Stimulated activated CD8-positive, alpha-beta memory T cell treated with anti-CD3 and anti-CD28 coated beads, Interleukin-12 subunit alpha, Interleukin-12 subunit beta, amount 100 ng/mL, for 1 hour (primary cell): ENCODE results near the gene NEURL1B.

ENCODE experiments used
- DNase-seq: peaks from one replicate; pipeline ENCODE4 v3.0.0-alpha.2; 2020; ENCODE audit warnings: low read depth

NEURL1B gene

DNA sequence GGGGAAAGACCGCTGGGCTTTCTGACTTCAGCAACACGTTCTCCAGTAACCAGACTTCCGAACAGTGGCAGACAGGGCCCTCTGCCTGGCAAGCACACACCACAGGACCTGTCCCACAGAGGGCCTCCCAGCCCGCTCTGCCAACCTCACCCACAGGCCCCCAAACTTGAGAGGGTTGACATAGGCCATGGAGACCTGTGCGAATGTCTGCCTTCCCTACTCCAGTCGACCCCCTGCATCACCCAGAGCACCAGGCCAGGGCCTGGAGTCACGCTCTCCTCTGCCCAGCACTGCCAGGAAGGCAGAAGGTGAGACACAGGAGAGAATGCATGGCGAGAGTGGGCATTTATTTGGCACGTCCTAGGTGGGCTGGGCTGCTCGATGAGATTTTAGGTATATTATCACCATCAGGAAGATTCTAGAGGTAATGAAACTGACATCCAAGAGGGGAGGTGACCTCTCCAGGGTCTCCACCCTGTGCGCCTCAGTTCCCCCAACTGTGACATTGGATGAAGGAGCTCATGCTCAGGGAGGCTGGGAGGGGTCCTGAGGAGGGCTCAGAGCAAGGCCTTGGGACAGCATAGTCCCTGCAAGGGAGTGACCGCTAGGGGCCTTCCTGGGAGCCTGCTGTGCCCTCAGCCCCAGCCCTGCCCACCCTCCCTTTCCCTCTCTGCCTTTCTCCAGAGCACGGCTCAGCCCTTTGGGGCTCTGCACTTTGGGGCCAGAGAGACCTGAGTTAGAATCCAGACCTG is 75.0 kb downstream of the NEURL1B start:
- no peak for DNase-seq

DNA sequence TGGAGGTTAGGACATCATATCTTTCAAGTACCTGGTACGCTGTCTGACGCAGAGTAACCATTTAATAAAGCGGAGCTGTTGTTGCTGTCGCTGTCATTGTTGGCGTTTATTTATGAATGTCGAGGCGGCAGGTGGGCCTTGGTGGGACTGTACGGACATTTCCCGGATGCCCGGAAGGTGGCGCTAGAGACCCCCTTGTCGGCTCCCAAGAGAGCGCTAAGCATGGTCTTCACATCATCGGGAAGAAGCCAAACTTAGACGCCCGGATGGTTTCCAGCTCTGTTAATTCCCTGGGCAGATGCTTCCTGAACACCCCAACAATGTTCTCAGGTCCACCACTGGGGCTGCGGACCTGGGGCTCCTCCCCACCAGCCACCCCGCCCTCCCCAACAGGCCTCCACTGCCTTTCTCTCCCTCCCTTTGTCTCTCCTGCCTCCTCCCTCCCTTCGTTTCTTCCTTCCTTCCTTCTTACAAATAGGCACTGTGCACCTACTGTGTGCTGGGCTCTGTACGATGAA is 75.8 kb downstream of the NEURL1B start:
- peak; percentile 80 for DNase-seq

GRCh38 chr5:172717481-172718195 is 76.6 kb downstream of the NEURL1B start:
- DNase-seq: no peak

- DNase-seq: no peak
Measured at GRCh38 chr5:172718527-172719114, 77.6 kb downstream of the NEURL1B start.

GRCh38 chr5:172719211-172719610 is 78.1 kb downstream of the NEURL1B start:
- no peak for DNase-seq

DNA sequence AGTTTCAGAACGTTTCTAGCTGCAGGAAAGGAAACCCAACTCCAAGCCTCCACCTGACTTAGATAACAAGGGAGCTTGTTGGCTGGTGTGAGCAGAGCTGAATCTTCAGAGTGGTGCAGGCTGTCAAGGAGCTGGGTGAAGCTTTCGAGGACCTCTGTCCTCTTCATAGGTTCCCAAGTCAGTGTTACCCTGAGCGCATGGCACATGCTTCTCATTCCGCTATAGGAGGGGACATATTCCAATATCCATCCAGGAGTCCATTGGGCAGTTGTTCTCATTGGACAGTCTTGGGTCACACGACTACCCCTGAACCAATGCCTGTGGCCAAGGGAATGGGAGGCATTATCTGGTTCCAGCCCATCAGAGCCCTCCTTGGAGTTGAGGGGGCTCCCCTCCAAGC is 79.6 kb downstream of the NEURL1B start:
- no peak for DNase-seq

DNA sequence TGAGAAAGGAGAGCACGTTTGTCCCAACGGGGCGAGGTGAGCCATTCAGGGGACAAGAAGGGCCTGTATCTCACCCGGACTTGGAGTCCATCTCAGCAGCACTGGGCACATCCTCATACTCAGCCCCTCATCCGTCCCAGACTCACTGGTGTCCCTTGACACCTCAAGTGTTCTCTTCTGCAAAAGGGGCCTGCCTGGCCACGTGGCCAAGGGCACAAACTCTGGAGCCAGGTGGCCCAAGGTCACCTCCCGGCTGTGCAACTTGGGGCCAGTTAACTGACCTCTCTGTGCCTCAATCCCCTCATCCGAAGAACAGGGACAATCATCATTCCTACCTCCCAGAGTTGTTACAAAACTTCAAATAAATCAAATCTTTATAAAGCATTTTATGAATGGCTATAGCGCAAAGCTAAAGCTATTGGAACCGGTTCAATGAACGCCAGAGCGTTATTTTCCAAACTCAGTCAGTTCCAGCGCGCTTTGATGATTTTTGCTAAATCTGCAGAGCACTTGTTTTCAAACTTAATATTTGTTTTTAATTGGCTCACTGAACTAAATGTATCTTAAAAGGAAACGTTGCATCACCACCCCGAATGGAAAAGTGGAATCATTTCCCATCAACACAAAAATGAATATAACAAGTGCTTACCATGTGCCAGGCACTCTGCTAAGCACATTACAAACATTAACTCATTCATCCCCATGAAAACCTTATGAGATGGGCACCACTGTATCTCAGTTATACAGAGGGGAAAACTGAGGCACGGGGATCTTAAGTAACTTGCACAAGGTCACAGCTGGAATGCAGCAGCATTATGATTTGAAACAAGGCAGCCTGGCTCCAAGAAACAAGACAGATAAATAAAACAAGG is 80.6 kb downstream of the NEURL1B start:
- DNase-seq: no peak

DNA sequence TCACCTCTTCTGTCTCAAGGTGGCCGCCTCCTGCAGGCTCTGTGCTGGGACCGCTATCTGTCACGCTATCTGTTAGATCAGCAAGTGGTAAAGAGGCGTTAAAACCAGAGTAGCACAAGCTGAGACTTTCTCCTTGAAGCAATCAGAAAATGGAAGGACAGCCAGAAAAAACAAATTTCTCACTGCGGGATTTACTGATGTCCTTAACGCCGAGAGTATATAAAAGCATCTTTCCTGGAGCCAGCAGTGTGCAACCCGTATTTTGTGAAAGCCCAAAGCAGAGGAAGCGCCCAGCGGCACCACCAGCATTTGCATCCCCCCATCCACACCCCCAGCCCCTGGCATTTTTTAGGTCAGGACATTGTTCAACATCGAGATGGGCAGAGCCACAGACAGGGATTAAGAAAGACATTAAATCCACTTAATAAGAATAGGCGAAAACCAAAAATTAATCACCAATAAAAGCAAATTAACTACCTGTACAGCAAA is 81.3 kb downstream of the NEURL1B start:
- no peak for DNase-seq

DNA sequence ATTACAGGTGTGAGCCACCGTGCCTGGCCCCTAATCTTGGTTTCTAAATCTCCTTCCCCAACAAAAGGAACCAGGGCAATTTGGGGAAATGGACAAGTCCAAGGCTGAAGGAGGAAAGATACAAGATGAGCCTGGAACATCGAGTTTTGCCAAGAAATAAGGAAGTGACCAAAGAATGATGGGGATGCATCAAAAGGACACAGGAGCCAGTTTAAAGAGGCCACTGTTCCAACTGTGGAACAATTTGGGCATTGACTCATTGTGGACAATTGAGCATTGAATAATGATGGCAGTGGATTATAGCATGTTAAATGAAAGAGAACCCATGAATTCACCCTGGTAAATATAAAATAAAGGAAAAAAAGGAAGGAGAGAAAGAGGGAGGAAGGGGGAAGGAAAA is 82.4 kb downstream of the NEURL1B start:
- no peak for DNase-seq

GRCh38 chr5:172724242-172725183 is 83.5 kb downstream of the NEURL1B start:
- DNase-seq: no peak

DNA sequence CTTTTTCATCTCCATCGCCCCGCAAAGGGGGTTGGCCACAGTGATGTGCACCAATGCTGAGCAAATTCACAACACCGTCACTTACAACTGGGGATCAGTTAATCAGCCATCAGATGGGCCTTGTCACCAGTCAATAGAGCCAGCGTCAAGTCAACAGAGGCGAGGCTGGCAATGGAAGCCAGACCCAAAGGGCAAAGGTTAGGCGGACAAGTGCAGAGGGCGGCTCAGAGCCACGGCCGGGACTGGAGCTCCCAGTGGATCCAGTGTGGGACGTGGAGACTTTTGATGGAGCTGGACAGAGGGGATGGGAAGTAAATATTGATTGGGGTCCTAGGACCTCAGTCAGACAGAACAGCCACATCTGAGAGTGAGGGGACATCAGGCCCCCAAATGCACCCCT is 84.2 kb downstream of the NEURL1B start:
- no peak for DNase-seq

GRCh38 chr5:172725785-172726184 is 84.7 kb downstream of the NEURL1B start:
- DNase-seq: no peak

GRCh38 chr5:172726966-172727365 is 85.9 kb downstream of the NEURL1B start:
- DNase-seq: no peak

DNA sequence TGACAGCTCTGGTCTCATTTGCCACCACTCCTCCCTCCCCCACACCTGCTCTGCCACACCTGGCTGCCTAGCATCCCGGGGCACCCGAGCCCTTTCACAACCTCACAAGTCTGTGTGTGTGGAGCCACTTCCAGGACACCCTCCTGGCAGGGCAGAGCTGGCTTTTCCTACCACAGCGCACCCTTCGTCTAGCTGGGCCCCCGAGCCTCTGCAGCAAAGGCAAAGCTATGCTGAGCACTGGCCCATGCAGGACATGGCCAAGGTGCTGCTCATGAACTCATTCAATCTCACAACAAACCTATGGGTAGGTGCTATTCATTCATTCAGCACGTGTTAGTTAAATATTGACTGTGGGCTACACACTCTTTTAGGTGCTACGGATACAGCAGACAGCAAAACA is 86.5 kb downstream of the NEURL1B start:
- DNase-seq: no peak

DNA sequence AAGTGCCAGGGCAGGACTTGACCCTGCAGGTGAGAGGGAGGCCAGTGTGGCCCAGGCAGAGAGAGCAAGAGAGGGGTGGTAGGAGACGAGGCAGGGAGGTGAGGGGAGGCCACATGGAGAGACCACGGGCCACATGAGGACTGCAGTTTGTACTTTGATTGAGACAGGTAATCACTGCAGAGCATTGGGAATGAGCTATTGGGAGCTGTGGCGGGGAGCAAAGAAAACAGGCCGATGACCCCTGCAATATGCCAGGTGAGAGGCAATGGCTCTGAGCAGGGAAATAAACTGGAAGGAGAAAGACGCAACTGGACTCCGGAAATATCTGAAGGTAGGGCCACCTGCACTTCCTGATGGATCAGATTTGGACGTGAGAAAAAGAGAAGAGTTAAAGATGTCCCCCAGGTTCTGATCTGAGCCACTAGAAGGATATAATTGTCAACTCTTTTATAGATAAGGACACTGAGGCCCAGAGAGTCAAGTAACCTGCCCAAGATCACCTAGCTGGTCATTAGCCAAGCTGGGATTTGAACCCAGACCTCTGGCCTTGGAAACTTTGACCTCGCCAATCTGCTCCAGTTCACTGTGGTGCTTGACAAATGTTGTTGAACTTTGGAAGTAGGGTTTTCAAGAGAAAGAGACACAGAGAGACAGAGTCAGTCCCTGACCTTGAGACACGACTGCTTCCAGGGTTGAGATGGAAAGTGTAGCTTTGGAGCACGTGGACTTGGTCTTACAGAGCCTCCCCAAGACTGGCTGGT is 87.6 kb downstream of the NEURL1B start:
- no peak for DNase-seq

GRCh38 chr5:172729588-172729987 is 88.5 kb downstream of the NEURL1B start:
- no peak for DNase-seq

GRCh38 chr5:172730222-172730621 is 89.2 kb downstream of the NEURL1B start:
- DNase-seq: no peak

- DNase-seq: no peak
Measured at GRCh38 chr5:172730981-172731679, 90.1 kb downstream of the NEURL1B start.

- no peak for DNase-seq
Measured at GRCh38 chr5:172731680-172732074, 90.6 kb downstream of the NEURL1B start.
